Hematopoietic multipotent progenitor cell treated with erythropoietin and hydrocortisone succinate and interleukin-3 and kit ligand, for 17 days (in vitro differentiated cells): ENCODE data around the gene PTPRM.

Source experiments
- DNase-seq: peaks from one replicate; pipeline ENCODE4 v3.0.0-alpha.2; 2015; ENCODE audit warnings: low spot score

Gene PTPRM

DNA sequence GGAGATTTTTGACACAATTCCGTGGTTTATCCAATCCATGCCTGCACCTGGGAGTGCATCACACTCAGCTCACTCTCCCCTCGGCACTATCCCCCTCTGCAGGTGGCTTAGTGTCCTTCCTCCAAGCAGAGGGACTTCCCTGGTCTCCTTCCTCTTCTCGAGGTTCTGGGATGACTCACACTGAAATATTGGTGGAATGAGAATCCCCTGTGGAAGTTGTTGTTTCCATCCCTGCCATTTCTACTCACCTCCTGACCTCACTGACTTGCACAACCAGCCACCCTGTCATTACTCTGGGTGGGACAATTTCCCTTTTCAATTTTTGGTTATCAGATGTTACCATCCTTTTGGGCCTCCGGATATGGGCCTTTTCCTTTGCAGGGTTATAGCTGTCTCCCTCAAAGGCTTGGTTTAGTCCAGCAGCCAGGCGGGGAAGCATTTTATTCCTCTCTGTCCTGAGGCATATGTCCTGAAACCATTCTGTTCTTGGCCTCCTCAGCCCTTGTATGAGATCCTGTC, 59.9 kb downstream of the PTPRM start:
- no peak for DNase-seq

DNA sequence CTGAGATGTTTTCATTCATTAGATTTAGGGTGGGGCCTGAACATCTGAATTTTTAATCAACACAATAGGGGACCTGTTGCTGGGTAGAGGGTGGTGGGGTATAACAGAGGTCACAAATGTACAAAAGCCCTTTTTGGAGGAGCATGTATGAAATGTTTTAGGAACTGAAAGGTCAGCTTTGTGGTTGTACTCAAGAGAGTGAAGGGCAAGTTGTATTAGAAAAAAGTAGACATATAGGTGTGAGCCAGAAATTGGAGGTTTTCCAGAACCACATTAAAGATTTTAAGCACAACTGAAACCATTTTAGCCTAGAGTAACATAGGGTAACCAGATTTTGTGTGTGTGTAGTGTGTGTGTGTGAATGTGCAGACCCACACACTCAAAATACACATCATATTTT, 62.3 kb downstream of the PTPRM start:
- no peak for DNase-seq

DNA sequence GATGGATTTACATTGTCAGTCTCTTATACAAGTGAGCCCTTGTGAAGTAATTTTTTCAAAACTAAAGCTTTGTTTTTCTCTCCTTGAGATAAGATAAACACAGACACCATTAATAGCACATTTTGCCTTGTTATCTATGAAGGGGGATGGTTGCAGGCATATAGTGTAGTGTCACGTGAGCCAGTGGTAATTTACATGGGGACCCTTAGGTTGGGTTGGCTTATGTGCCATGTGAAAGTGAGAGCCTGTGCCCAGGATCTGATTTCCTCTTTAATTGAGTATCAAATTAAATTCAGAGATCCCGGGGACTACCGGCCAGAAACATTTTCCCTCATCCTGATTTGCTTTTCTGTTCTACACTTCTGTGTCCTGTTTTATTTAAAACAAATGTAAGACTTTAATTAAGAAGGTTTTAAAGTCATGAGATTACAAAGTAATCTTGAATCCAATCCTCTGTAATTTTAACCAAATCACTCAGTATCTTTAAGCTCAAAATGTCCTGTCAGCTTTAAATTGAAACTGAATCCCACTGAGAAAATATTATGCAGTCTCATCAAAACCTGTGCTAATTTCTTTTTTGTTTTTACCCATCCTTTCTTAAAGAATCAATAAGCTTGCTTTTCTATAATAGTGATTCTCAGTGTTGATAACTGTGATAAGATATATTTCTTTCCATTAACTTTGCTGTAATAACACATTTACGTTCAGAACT, 63.8 kb downstream of the PTPRM start:
- DNase-seq = no peak

DNA sequence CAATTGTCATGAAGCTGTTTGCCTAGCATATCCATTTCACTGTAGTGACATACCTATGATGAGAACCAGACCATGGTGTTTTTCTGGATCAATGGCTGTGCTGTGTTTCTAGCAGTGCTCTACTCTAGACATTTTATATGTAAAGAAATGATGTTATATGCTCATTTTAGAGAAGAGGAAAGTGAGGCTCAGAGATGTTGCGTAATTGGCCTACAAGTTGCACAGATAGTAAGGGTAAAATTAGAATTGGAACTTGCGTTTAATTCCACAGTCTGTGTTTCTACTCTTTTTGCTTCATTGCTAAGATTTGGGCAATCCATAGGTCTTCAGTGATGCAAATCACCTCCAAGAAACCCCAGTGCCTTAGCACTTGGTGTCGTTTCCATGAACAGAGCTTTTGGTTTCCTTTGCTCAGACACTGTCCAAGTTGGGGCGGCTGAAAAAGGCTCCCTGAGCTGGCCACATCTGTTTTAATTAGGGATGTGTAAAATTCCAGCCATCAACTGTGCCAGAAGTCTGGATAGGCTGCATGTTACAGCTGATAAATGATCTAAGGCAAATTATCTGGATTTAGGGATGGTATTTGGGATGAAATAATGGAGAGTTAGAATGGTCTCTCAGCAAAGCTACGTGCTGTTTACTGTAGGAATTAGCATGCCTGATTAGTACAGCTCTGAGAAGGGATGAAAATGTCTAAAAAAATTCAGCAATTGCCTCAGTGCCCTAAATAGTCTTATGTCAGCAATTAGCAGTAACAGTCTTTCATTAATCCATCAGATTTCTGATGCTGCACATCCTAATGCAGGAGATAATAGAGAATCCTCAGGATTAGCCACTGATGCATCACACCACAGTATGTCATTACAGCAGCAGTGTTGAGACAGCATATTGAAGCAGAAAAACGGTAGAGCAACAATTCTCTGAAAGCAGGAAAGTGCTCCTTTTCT, 65.3 kb downstream of the PTPRM start:
- DNase-seq = no peak

DNA sequence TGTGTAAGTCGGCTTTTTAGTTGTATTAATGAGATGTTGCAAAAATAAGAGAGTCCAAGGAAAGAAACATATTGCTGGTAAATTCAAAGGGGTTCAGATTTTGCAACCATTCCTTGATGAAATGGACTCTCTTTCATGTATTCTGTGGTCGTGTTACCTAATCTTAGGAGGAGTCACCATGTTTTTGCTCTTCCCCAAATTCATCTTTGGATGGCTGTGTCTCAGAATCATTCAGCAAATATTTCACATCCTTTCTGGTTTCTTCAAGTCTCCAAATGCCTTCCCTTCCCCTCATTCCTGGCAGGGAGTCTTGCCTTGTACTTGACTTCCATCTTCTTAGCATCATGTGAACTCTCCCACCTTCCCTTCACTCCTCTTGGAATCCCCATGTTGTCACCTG, 66.1 kb downstream of the PTPRM start:
- DNase-seq = no peak

DNA sequence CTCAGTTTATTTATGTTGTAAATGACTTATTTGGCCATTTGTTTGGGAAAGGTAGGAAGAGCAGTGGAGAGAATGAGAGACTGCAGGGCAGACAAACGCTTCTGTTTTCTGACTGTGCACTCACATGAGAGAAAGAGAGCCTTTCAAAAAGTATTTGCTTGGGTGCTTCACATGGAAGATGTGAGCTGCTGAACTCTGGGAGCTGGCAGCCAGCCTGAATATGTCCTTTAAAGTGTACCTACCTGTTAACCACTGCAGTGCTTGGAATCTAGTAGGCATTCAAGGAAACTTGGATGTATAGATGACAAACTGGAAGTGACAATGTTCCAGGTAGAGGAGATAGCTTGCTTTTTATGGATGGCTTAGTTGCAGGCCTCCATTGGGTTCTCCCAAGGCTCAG, 68.8 kb downstream of the PTPRM start:
- DNase-seq = no peak

DNA sequence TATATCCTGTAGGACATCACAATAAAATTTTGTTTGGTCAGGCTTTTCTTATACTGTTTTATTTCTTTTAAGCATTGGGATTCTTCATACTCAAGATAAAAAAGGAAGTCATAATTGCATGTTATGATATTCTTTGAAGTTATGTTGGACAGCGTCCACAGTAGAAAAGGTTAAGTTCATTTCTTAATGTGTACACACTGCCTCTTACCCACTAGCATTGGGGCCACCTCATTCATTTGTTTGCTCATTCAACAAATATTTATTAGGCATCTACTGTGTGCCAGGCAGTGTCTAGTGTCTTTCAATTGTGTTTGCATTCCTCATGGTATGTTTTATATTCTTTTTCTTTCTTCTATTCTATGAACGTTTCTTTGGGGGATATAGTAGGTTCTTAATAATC, 70.2 kb downstream of the PTPRM start:
- no peak for DNase-seq

DNA sequence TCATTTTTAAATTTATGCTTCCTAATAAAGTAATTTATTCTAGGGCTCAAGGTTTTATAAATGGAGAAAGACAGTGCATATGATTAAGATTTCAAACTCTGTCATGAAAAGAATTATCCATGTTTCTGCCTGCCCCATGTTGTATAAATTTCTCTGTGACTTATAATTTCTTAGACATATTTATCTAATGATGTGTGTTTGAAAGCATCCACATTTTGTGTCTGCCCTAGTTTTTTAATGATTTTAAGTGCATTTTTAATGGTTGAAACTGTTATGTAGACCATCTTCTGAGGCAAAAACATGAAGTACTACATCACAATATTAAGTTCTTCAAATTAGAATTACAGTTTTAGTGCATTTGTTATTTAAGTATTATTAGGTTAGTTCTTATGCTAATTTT, 71.2 kb downstream of the PTPRM start:
- no peak for DNase-seq

DNA sequence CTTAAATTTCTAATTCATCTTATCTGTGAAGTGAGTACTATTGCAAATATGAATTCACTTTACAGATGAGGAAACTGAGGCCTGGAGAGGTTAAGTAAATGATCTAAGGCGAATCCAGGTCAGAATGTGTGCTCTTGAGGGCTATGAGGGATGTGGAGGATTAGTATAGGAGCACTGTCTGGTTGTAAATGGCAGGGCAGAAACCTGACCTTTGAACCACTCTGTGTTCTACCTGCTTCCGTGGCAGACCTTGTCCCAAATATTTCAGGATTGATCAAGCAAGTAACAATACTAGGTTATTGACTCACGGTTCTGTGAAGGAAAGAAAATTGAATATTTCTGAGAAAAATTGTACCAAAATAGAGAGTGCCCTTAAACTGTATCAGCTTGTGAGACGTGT, 74.7 kb downstream of the PTPRM start:
- DNase-seq = no peak

DNA sequence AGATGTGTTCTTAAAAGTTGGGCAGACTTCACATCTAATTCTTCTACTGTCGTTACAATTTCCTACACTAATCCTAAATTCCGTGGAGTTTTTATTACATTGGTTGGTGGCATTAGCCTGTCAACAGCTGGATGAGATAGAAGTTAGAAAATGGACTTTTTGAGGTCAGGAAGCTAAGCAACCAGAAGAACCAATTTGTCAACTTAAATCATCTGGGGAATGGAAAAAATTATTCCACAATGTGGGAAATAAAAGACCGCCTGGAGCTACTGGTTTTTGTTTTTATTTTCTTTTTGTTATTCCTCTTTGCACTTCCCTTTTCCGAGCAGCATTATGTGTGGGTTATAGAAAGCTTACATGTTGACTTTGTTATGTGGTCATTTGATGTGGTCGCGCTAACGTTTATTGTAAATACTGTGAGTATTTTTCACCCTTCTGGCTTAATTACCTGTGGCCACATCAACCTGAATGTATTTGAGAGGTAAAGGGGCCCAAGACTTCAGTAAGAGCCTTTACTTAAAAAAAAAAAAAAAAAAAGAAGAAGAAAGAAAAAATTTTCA, 75.3 kb downstream of the PTPRM start:
- no peak for DNase-seq

DNA sequence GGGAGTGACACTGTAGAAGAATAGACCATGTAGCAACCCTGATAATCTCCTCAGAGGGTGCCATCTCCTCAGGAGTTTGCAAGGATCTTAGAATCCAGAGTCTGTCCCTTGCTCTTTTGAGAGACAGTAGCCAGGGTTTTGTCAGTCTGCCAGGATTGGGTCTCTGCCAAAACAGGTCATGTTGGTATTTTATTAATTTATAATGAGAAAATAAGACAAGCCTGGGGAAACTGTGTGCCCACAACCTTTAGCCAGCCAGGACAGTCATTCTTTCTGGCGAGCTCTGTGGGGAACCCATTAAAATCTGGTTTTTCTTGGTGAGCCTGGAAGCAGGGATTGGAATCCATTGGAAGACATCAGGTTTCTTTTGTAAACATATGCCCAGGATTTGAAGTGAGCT, 78.6 kb downstream of the PTPRM start:
- DNase-seq = no peak

DNA sequence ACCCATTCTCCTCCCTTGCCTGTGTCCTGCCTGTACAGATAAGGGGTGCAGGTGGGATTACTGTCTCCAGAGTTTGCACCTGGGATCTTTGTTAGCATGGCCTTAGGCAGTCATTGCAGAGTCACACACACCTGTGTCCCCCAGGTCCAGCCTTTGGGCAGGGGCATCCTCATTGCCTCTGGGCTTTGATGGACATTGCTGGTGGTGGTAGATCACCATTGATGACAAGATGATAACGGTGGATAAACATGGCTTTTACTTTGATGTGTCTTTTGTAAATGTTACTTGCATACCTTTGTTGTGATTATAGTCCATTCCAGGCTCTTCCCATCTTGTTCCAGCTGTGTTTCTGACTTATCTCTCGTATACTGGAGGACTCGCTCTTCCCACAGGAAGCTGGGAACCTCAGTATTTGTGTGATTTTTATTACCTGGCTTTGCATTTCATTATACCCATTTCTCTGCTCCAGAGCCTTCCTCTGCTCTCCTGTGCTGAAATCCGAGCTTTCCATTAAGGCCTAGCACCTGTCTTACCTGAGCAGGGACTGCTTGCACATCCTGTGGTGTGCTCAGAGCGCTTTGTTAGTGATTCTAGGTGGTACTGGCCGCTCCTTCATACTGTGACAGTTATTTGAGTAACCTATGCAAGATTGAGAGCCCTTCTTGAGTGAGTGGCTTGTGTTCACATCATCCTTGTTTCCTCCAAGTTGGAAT, 79.2 kb downstream of the PTPRM start:
- no peak for DNase-seq

DNA sequence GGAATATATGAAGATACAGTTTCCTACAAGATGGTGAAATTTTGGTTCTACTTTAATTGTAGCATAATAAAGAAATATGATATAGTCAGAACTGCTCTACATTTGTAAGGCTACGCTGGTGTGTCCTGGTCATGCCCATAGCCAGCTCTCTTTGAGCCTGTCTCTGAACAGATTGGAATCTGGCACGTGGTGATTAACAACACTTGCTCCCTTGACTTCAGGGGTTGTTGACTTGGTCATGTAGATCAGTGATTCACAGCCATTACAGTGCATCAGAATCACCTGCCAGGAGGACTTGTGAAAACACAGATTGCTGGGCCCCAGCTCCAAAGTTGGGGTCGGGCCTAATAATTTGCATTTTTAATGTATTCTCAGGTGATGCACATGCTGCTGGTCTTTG, 80.4 kb downstream of the PTPRM start:
- no peak for DNase-seq

DNA sequence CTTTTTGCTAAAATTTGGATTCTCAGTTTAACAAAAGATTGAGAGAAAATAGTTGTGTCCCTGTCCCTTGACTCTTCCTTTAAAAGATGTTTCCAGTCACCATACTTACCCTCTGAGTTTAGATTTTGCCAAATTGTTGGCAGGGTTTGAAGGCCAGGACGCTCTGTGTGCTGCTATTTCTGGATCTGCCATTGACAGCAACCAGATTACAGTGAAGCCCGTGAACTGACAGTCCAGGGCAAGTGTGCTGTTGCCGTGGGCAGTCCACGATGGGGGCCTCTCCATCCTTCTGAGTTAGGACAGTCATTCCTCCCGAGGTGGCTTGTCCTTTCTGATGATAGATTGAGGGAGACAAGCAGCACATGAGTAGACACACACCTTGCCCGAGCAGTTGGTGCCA, 89.9 kb downstream of the PTPRM start:
- DNase-seq = no peak

DNA sequence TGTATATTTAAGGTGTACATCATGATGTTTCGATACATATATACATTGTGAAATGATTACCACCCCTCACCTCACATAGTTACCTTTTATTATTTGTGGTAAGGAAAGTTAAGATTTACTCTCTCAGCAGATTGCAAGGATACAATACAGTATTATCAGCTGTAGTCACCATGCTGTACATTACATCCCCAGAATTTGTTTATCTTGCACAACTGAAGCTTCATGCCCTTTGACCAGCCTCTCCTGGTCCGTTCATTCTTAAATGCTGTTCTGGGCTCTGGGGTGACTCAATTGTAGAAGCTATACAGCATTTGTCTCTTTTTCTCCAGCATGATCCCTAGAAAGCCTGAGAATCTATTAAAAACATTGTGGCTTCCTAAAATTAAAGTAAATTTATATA, 90.8 kb downstream of the PTPRM start:
- no peak for DNase-seq

DNA sequence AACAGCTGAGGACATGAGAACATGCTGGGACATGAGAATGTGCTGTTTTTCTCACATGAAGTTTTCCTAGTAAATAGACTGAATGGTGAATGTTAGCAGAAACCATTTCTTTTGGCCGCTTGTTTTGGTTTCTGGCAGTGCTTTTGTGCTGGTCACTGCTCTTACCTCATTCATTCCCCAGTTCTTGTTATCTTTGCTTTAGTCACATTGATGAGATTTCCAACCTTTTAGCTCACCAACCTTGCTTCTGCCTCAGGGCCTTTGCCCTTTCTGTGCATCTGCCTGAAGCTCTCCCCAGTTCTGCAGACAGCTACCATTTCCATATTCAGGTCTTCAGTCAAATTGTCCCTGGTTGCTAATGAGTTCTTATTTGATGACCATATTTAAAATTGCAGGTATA, 91.6 kb downstream of the PTPRM start:
- DNase-seq = no peak

DNA sequence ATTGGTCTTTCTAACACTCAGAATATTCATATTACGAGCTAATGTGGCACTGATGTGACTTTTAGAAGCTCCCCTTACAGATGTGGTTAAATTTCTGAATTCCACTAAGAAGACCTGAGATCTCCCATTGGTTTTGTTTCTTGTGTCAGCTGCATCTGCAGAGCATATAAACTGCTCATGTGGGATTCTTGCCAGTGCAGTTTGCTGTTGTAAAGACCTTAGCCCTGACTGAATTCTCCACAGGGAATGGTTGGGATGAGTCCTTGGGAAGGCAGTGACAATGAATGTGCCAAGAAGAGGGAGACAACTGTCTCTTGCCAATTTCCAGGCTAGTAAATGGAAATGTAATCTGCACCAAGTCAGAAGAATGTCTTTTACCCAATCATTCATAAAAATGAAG, 94.1 kb downstream of the PTPRM start:
- DNase-seq = no peak

DNA sequence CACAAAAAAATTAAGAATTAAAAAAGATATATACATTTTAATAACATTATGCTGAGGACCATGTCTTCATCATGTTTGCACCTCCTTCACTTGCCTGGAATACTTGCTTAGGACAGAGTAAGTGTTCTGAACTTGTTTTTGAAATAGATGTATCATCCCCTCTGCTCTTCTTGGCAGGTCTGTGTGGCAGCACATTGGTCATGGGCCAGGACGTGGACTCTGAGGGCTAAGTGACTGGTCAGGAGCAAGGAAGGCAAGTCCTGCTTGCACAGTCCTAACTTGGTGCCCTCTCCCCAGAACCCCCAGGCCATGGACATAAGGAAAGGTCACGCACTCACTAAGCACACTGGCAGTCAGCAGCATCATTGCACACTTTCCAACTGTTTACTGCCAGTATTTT, 95.8 kb downstream of the PTPRM start:
- no peak for DNase-seq

DNA sequence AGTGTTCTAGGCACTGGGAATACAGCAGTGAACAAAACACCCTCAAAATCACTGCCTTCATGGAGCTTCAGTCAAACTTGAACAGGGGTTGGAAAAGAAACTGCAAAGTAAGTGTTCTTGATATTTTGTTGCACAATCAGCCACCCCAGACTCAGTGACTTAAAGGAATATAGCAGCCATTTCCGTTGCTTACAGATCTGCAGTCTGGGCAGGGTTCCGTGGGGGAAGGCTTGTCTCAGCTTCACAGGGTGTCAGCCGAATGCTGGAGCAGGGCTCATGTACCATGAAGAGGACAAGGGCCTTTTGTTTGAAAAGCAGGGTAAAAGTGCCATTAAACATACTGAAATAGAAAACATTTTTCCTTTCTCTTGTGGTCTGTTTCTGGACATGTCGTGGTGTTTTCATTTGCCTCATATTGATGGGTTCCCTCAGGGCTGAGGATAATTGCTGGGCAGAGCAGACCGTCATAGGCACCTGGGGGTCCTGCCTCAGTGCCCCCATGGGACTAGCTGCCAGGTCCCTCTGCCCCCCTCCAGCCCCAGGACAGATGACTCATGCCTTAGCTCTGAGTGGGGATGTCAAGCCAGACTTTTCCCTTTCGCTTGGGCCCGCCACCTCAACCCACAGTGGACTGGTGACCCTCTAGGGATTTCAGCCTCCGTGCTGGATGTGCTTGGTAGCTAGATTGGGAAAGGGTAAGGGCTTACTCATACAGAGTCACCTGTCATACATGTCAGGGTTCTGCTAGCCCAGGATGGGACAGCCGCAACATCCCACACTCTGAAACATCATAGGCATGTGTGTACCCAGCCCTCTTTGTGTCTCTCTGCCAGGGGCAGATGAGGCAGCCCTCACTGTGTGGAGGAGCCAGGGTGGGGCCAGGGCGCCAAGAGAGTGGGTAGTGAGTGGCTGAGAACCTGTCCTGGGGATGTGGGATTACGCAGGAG, 96.5 kb downstream of the PTPRM start:
- DNase-seq = no peak

DNA sequence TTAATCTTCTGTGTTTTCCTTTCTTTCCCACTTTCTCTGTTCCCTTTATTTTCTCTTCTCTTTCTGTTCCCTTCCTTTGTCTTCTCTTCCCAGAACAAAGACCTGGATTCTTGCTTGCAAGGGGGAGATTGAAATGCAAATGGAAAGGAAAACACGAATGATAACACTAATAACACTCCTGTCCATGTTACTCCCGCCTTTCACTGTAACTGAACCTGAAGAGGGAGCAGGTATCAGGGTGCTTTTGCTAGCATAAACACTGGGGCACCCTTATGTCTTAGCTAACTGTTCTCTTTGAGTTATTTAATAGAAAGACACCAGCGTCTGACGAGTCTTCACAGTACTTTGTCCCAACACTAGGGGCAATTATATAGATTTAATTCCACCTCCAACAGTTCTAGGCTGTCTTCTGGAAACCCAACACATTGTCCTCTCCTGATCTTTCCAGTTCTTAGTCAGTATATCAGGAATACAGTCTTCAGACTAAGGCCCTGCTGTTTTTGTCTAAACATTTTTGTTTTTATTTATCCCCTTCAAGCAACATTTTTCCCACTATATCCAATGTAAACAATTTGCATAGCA, 99.2 kb downstream of the PTPRM start:
- no peak for DNase-seq

DNA sequence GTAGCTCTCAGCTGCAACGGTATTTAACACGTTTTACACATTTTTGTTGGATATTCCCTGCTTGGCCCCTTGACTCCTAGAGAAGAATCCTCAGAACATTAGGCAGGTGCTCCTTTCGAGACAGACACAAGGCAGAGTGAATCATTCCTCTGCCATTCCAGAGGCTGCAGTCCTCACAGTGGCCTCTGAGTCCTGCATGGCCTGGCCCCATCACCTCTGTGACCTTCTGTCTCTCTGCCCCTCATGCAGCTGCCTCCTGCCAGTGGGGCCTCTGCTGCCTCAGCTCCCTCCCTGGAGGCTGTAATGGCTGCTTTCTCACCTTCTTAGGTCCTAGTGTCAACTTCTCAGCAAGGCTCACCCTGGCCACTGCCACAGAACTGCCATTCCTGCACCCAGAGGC, 101.3 kb downstream of the PTPRM start:
- no peak for DNase-seq
